ENCODE results near the gene NOL11.
"Not testable (repeated sequence)": the region's sequence is repeated elsewhere in the genome, so short reads cannot be mapped to it uniquely, and the experiment has no call there.

- TF ChIP-seq CTCF (IDR thresholded peaks at IDR 0.05); HEYL (CRISPR knock-in tag; IDR thresholded peaks at IDR 0.05); USF2 (IDR thresholded peaks at IDR 0.05); RAD21 (conservative IDR thresholded peaks at IDR 0.05 in 1 of 2, IDR thresholded peaks at IDR 0.05 in 1 of 2); FOSL2 (IDR thresholded peaks at IDR 0.05); FOSL2 (CRISPR knock-in tag; IDR thresholded peaks at IDR 0.05); HDAC2 (IDR thresholded peaks at IDR 0.05); PHF8 (IDR thresholded peaks at IDR 0.05; ENCODE audit: borderline replicate concordance, low read depth); POLR2A (IDR thresholded peaks at IDR 0.05; ENCODE audit: low read length); JUN (IDR thresholded peaks at IDR 0.05): not testable (repeated sequence)
Measured at GRCh38 chr17:67752160-67752559, 34.4 kb downstream of the NOL11 start.
